Trophoblast cell (in vitro differentiated cells and primary cell): ENCODE measurements around the gene PRDM11.
A peak's percentile ranks its signal among the peaks of the same experiment; 100 is the strongest.

Experiments
- DNase-seq, 2 donors: peaks; one replicate each; pipeline ENCODE4 v3.0.0-alpha.2; 2016
- H2AFZ ChIP-seq: 2 replicates; pipeline ENCODE4 v1.6.1; 2013; ENCODE audit warnings: low read length, moderate library complexity, mild to moderate bottlenecking; ENCODE audit not compliant: insufficient read depth, poor library complexity
- H2AK5ac ChIP-seq: 2 replicates; pipeline ENCODE4 v1.6.1; 2013; ENCODE audit warnings: mild to moderate bottlenecking, low read length
- H2BK120ac ChIP-seq: 2 replicates; pipeline ENCODE4 v1.6.1; 2013; ENCODE audit warnings: low read length, mild to moderate bottlenecking, moderate library complexity; ENCODE audit not compliant: insufficient read depth, poor library complexity
- H2BK12ac ChIP-seq: 2 replicates; pipeline ENCODE4 v1.6.1; 2013; ENCODE audit warnings: mild to moderate bottlenecking, low read length, moderate library complexity
- H2BK5ac ChIP-seq: 2 replicates; pipeline ENCODE4 v1.6.1; 2013; ENCODE audit warnings: low read length, low read depth, moderate library complexity, mild to moderate bottlenecking; ENCODE audit not compliant: poor library complexity
- H3K14ac ChIP-seq: 2 replicates; pipeline ENCODE4 v1.6.1; 2013; ENCODE audit warnings: mild to moderate bottlenecking, low read length
- H3K18ac ChIP-seq: 2 replicates; pipeline ENCODE4 v1.6.1; 2013; ENCODE audit warnings: mild to moderate bottlenecking, low read length
- H3K23ac ChIP-seq: 2 replicates; pipeline ENCODE4 v1.6.1; 2013; ENCODE audit warnings: low read length
- H3K27ac ChIP-seq: 2 replicates; pipeline ENCODE4 v1.5.1; 2013; ENCODE audit warnings: low read depth, mild to moderate bottlenecking, inconsistent platforms, low read length, moderate library complexity
- H3K27me3 ChIP-seq: 2 replicates; pipeline ENCODE4 v1.6.1; 2013; ENCODE audit warnings: inconsistent platforms, mild to moderate bottlenecking, low read length, moderate library complexity; ENCODE audit not compliant: insufficient read depth
- H3K36me3 ChIP-seq, 2 experiments: 1 replicate in 1 of 2; 2 replicates in 1 of 2; pipeline ENCODE4 v1.6.1; 2013; ENCODE audit warnings: low read length in 2 of 2, mild to moderate bottlenecking in 2 of 2, moderate library complexity in 1 of 2; ENCODE audit not compliant: insufficient read depth in 2 of 2, control insufficient read depth in 1 of 2
- H3K4ac ChIP-seq: 2 replicates; pipeline ENCODE4 v1.6.1; 2013; ENCODE audit warnings: low read depth, mild to moderate bottlenecking, low read length, moderate library complexity
- H3K4me1 ChIP-seq, 2 experiments: 1 replicate in 1 of 2; 2 replicates in 1 of 2; pipeline ENCODE4 v1.6.1; 2013; ENCODE audit warnings: low read length in 2 of 2, mild to moderate bottlenecking in 2 of 2, moderate library complexity in 1 of 2; ENCODE audit not compliant: insufficient read depth in 2 of 2, control insufficient read depth in 1 of 2
- H3K4me2 ChIP-seq: 2 replicates; pipeline ENCODE4 v1.6.1; 2013; ENCODE audit warnings: inconsistent platforms, mild to moderate bottlenecking, low read length, moderate library complexity
- H3K4me3 ChIP-seq: 2 replicates; pipeline ENCODE4 v1.5.1; 2013; ENCODE audit warnings: mild to moderate bottlenecking, low read depth, low read length, inconsistent platforms
- H3K79me1 ChIP-seq: one replicate; pipeline ENCODE4 v1.6.1; 2013; ENCODE audit warnings: low read length
- H3K79me2 ChIP-seq: 2 replicates; pipeline ENCODE4 v1.6.1; 2013; ENCODE audit warnings: low read length, mild to moderate bottlenecking; ENCODE audit not compliant: control insufficient read depth, insufficient read depth, poor library complexity
- H3K9ac ChIP-seq: 2 replicates; pipeline ENCODE4 v1.6.1; 2013; ENCODE audit warnings: mild to moderate bottlenecking, low read length
- H3K9me3 ChIP-seq: 2 replicates; pipeline ENCODE4 v1.6.1; 2013; ENCODE audit warnings: low read depth, mild to moderate bottlenecking, control low read depth, inconsistent platforms, low read length; ENCODE audit not compliant: insufficient read depth
- H4K12ac ChIP-seq: 2 replicates; pipeline ENCODE4 v1.6.1; 2013; ENCODE audit warnings: low read depth, mild to moderate bottlenecking, low read length, moderate library complexity
- H4K8ac ChIP-seq: 2 replicates; pipeline ENCODE4 v1.6.1; 2013; ENCODE audit warnings: low read depth, mild to moderate bottlenecking, low read length, moderate library complexity
- H4K91ac ChIP-seq: one replicate; pipeline ENCODE4 v1.6.1; 2013; ENCODE audit warnings: low read depth, mild to moderate bottlenecking, low read length, moderate library complexity
- WGBS: extraction: QIAGEN DNeasy Blood & Tissue Kit; methylation state at CpG from one replicate; pipeline ENCODE4 v1.1.7; 2013; ENCODE audit warnings: missing lambda C conversion rate; ENCODE audit not compliant: insufficient read length, insufficient coverage; ENCODE audit errors: extremely low coverage; 5-methylcytosine and 5-hydroxymethylcytosine counted together

PRDM11 gene

GRCh38 chr11:45102361-45102809 lies 44.1 kb upstream of the PRDM11 start:
- Histone ChIP-seq H3K79me1 (no peaks in the 10 kb centered on the region), H3K4ac (no peak overlapping the region), H2BK5ac (no peak overlapping the region), H2BK12ac (no peak overlapping the region), H3K27me3 (no peaks in the 10 kb centered on the region), H3K4me2 (no peak overlapping the region), H4K91ac (no peak overlapping the region), H3K4me1 (no peaks in the 10 kb centered on the region), H4K8ac (no peak overlapping the region), H3K9me3 (peaks cover 2% of the 10 kb centered on the region), H3K4me3 (no peak overlapping the region), H2AK5ac (no peak overlapping the region), H3K36me3 (no peaks in the 10 kb centered on the region), H3K23ac (no peak overlapping the region), H3K14ac (no peak overlapping the region), H4K12ac (no peak overlapping the region), H3K27ac (no peak overlapping the region), H3K18ac (no peak overlapping the region), H2BK120ac (no peak overlapping the region), H3K79me2 (no peaks in the 10 kb centered on the region), H2AFZ (no peak overlapping the region), H3K9ac (no peak overlapping the region)
- DNase-seq: no peak
- no CpG with 5 or more reads among the region's 8 CpGs for WGBS

GRCh38 chr11:45102810-45103621 lies 43.4 kb upstream of the PRDM11 start:
- Histone ChIP-seq H3K27me3 (no peaks in the 10 kb centered on the region), H3K79me2 (no peaks in the 10 kb centered on the region), H3K9me3 (peaks cover 2% of the 10 kb centered on the region), H4K8ac (no peak overlapping the region), H3K36me3 (no peaks in the 10 kb centered on the region), H3K9ac (no peak overlapping the region), H3K79me1 (no peaks in the 10 kb centered on the region), H3K4ac (no peak overlapping the region), H3K4me2 (no peak overlapping the region), H2BK5ac (no peak overlapping the region), H3K18ac (no peak overlapping the region), H2AK5ac (no peak overlapping the region), H2BK120ac (no peak overlapping the region), H3K4me1 (no peaks in the 10 kb centered on the region), H3K14ac (no peak overlapping the region), H2BK12ac (no peak overlapping the region), H3K23ac (no peak overlapping the region), H4K91ac (no peak overlapping the region), H2AFZ (no peak overlapping the region), H4K12ac (no peak overlapping the region), H3K27ac (no peak overlapping the region), H3K4me3 (no peak overlapping the region)
- WGBS: no CpG with 5 or more reads among the region's 8 CpGs
- peak in 1 of 2 donors; percentile 70 for DNase-seq

DNA sequence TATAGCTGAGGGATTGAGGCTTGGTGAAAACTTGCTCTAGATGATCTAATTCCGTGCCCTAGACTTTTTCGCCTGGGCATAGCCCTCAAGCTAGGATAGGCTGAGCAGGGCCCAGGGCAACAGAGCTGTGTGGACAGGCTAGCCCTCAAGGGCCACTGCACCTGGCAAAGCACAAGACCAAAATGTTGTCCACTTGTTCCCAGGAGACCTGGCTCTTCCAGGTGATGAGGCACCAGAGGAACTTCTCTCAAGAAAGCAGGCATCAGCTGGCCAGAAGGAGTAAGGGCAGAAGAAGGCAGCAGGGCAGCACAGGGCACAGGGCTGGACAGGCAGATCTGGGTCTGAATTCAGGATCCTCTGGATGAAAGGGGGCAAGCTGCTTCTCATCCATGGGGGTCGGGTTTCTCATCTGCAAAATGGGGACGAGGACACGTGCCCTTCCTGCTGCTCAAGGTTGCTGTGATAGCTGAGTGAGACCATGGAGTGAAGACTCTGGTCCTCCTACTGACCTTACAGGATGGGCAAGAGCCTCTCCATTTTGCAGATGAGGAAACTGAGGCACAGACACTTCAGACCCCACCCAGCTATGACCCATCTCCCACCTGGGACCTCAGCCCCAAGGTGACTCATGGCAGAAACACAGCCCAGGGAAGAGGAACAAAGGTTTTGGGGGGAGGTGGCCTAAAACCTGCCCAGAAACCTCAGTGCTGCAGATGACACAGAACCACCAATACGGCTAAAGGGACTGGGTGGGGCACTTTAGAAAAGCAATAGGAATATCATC lies 42.2 kb upstream of the PRDM11 start:
- H3K4me1 ChIP-seq: no peaks in the 10 kb centered on the region
- no peak overlapping the region for H3K18ac ChIP-seq
- H3K4me3 ChIP-seq: no peak overlapping the region
- no peak overlapping the region for H3K4ac ChIP-seq
- H2BK12ac ChIP-seq: no peak overlapping the region
- no peak overlapping the region for H3K9ac ChIP-seq
- H3K27ac ChIP-seq: no peak overlapping the region
- H3K4me2 ChIP-seq: no peak overlapping the region
- H3K36me3 ChIP-seq: no peaks in the 10 kb centered on the region
- no peak overlapping the region for H4K12ac ChIP-seq
- H3K79me2 ChIP-seq: no peaks in the 10 kb centered on the region
- H4K91ac ChIP-seq: no peak overlapping the region
- H4K8ac ChIP-seq: no peak overlapping the region
- no peak for DNase-seq
- H2BK120ac ChIP-seq: no peak overlapping the region
- no peak overlapping the region for H2BK5ac ChIP-seq
- H2AFZ ChIP-seq: no peak overlapping the region
- no CpG with 5 or more reads among the region's 6 CpGs for WGBS
- H3K9me3 ChIP-seq: peaks cover 2% of the 10 kb centered on the region
- H3K23ac ChIP-seq: no peak overlapping the region
- no peaks in the 10 kb centered on the region for H3K79me1 ChIP-seq
- no peak overlapping the region for H3K14ac ChIP-seq
- no peaks in the 10 kb centered on the region for H3K27me3 ChIP-seq
- no peak overlapping the region for H2AK5ac ChIP-seq

- Histone ChIP-seq H2BK5ac (no peak overlapping the region), H3K79me1 (no peaks in the 10 kb centered on the region), H3K23ac (no peak overlapping the region), H4K91ac (no peak overlapping the region), H2AFZ (no peak overlapping the region), H2AK5ac (no peak overlapping the region), H3K9me3 (peaks cover 2% of the 10 kb centered on the region), H3K18ac (no peak overlapping the region), H3K4ac (no peak overlapping the region), H3K4me2 (no peak overlapping the region), H3K9ac (no peak overlapping the region), H3K4me1 (no peaks in the 10 kb centered on the region), H3K14ac (no peak overlapping the region), H3K27me3 (no peaks in the 10 kb centered on the region), H2BK120ac (no peak overlapping the region), H4K12ac (no peak overlapping the region), H3K36me3 (no peaks in the 10 kb centered on the region), H3K79me2 (no peaks in the 10 kb centered on the region), H2BK12ac (no peak overlapping the region), H3K4me3 (no peak overlapping the region), H4K8ac (no peak overlapping the region), H3K27ac (no peak overlapping the region)
- no CpG with 5 or more reads among the region's 4 CpGs for WGBS
- DNase-seq: no peak
Measured at GRCh38 chr11:45104790-45105084, 41.7 kb upstream of the PRDM11 start.
